ENCODE results near the gene CIROP.

Gene CIROP

DNA sequence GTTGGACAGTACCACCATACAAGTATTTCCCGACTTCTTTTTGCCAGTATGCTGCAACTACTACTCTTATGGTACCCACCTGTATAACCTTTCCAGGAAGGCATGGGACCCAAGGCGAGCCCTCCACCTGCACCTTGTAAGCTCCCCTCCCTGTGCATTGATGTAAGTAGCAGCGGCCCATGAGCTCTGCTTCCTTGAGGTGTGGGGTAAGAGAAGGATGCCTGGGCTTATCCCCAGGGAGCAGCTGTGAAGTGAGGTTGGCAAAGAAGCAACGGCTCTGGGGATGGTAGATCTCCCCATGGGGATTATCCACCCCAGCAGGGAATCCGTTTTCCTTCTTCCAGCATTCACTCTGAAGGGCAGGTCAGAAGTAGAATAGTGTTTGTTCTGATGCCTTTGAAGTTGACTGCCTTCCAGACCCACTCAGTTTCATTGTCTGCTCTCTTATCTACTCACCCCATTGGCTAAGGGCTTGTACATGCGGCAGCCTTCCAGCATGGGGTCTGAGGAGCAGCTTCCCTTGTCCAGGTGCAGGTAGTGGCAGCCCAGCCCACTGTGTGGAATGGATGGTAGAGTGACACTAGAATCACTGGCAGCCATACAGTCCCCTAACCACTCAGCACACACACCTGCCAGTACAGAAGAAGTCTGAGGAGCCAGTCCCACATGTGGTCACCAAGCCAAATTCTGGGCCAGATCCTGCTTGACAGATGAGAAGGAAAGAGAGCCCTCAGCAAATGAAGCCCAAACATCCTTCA is 3.4 kb downstream of the CIROP start:
- TF ChIP-seq, protein P1, sequence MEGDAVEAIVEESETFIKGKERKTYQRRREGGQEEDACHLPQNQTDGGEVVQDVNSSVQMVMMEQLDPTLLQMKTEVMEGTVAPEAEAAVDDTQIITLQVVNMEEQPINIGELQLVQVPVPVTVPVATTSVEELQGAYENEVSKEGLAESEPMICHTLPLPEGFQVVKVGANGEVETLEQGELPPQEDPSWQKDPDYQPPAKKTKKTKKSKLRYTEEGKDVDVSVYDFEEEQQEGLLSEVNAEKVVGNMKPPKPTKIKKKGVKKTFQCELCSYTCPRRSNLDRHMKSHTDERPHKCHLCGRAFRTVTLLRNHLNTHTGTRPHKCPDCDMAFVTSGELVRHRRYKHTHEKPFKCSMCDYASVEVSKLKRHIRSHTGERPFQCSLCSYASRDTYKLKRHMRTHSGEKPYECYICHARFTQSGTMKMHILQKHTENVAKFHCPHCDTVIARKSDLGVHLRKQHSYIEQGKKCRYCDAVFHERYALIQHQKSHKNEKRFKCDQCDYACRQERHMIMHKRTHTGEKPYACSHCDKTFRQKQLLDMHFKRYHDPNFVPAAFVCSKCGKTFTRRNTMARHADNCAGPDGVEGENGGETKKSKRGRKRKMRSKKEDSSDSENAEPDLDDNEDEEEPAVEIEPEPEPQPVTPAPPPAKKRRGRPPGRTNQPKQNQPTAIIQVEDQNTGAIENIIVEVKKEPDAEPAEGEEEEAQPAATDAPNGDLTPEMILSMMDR (IDR thresholded peaks at IDR 0.05) = no peak

DNA sequence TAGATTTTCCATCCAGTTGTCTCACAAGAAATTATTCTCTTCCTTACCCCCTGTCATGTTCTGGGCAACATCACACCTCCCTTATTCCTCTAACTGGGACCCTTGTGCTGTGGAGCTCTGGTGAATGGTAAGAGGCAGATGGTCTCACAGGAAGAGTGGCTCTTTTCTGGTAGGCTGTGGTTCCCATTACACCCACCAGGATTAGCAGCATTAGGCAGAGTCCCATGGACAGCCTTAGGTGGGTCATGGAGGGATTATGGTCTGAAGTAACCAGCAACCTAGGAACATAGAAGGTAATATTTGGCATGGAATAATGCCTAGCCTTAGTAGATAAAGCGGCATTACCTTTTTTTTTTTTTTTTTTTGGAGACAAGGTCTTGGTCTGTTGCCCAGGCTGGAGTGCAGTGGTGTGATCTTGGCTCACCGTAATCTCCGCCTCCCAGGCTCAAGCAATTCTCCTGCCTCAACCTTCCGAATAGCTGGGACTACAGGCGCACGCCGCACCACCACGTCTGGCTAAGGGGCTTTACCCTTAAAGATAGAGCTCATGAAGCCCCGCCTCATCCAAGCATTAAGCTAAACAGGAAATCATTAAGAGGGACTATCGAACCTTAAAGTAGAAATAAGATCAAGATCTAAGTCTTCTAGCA is 5.5 kb downstream of the CIROP start:
- TF ChIP-seq, protein P1 (IDR thresholded peaks at IDR 0.05) = no peak

DNA sequence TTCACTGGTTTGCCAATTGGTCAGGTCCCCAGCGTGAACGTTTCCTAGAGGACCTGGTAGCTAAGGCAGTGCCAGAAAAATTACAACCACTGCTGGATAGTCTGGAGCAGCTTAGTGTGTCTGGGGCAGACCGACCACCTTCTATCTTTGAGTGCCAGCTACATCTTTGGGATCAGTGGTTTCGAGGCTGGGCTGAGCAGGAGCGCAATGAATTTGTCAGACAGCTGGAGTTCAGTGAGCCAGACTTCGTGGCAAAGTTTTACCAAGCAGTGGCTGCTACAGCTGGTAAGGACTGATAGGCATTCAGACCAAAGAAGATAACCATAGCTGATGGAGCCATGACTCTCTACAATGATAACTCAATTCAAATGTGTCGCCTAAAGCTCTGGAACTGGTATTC is 7.0 kb downstream of the CIROP start:
- TF ChIP-seq, protein P1 (IDR thresholded peaks at IDR 0.05) = no peak

DNA sequence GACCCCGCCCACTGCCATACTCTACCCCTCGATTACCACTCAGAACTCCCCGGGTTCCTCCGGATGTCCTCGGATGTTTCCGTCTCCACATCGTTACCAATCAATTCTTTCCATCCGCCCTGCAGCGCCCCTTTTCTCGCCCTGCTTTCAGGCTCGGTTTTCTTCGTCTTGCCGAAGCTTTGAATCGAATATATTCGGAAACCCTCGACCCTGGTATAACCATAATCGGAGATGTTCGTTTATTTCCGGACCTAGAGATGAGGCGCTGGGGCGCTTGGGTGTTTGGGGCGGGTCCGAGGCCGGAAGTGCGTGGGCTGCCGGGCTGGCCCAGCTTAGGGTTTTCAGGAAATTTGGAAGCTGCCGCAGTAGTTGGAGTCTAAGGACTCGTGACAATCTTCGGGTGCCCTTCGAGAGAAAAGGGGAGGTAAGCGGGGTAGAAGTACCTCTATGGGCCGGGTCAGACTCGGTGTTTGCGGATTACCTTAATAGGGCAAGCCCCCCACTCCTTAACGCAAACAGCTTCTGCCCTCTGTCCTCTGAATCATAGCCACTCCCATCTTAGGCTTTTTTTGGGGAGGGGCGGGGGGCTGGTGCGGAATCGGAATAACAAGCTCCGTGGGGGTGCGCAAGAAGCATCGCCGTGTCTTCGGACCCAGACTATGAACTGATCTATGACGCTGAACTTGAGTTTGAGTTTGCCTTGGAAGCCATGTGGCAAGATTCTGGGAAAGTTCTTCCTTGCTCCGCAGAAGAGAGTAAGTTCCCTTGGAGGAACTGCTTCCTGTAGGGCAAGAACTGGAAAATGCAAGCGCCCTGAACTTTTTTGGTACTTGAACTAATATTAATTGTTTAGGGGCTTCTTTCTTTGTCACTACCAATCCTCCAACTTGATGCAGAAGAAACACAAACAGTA is 9.3 kb downstream of the CIROP start, which contains the start of gene C14orf119:
Gene C14orf119, plus strand, starts transcription at position 310 of the 913 bp plus-strand sequence. CDS start 2,154 bp downstream, outside the sequence.
- TF ChIP-seq, protein P1 (IDR thresholded peaks at IDR 0.05) = no peak

DNA sequence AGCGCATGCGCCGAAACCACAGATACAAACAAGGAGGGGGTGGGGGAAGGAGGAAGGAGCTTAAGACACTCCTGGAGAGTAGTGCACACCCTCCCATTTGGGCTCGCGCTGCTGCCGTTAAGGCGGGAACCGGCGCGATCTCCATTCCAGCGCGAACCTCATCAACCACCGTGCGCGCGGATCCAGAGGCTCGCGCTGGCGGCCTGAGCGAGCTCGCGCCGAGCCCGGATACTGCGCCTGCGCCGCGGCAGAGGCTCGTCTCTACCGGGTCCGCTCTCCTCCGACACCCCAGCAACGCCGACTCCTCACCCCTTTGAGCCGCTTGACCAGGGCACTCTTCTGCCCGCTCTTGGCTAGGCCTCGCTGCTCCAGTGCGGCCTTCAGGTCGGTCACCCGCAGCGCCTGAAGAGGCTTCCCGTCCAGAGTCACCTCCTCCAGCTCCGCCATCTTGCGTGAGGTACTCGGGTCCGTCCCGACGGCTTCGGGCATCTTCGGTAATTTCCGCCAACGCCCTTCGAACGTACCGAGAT is 10.1 kb downstream of the CIROP start, which contains the start of gene ACIN1:
Gene ACIN1, minus strand, starts transcription at position 471 of the 530 bp plus-strand sequence. Its CDS starts 24 bp downstream, at position 447.
- TF ChIP-seq, protein P1 (IDR thresholded peaks at IDR 0.05) = no peak

DNA sequence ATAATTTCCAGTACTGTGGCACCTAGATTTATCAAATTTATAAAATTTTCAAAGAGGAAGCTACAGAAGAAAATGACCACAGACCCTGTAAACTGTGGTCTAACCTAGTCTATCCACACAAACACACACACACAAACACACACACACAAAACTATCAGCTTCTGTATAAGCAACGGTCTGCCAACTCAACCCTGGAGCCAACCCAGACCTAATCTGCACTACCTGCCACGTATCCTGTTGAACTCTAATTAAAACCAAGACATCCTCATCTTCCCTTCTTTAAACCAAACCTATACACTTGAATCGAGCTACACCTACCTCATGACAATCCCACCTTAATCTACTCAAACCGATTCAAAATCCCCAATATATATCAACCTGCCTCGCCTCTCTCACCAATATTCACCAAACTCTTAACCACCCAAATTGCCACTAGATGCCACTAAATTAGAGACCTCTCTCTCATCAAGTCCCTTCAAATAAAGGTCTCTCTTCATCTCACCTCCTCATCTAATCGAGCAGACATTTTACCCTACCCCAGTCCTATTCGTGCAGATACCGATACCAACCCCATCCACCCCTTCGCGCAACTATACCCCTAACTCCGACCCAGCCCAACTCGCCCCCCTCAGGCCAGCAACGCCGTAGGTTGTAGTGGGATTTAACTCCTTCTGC is 10.7 kb downstream of the CIROP start:
- TF ChIP-seq, protein P1 (IDR thresholded peaks at IDR 0.05) = no peak; the same call in 1 of the 2 replicates
